ENCODE results near the gene RNASE11.
A peak's percentile ranks its signal among the peaks of the same experiment; 100 is the strongest.
"Not testable (repeated sequence)": the region's sequence is repeated elsewhere in the genome, so short reads cannot be mapped to it uniquely, and the experiment has no call there.

RNASE11 gene

GRCh38 chr14:20587489-20588154 is at the start of gene RNASE11:
Gene RNASE11 (minus strand): TSS chr14:20588001.
- no peak for DNase-seq

- DNase-seq, result peak; percentile 85
Observed at GRCh38 chr14:20632831-20633691, 45.3 kb upstream of the RNASE11 start.

GRCh38 chr14:20632448-20632830 is 44.6 kb upstream of the RNASE11 start:
- no peak for DNase-seq

GRCh38 chr14:20631880-20632389 is 44.1 kb upstream of the RNASE11 start:
- no peak for DNase-seq

GRCh38 chr14:20631023-20631879 is 43.5 kb upstream of the RNASE11 start:
- peak; percentile 82 for DNase-seq

- peak; percentile 55 for DNase-seq
Observed at GRCh38 chr14:20630340-20631022, 42.7 kb upstream of the RNASE11 start.

GRCh38 chr14:20628063-20628854 is 40.5 kb upstream of the RNASE11 start:
- DNase-seq, result no peak

GRCh38 chr14:20627346-20628027 is 39.7 kb upstream of the RNASE11 start:
- DNase-seq, result no peak

GRCh38 chr14:20626274-20626673 is 38.5 kb upstream of the RNASE11 start:
- no peak for DNase-seq

- DNase-seq, result no peak
Observed at GRCh38 chr14:20624495-20625070, 36.8 kb upstream of the RNASE11 start.

- DNase-seq, result no peak
Observed at GRCh38 chr14:20623798-20624197, 36.0 kb upstream of the RNASE11 start.

GRCh38 chr14:20622816-20623291 is 35.1 kb upstream of the RNASE11 start:
- DNase-seq, result no peak

- no peak for DNase-seq
Observed at GRCh38 chr14:20620798-20621478, 33.1 kb upstream of the RNASE11 start.

GRCh38 chr14:20619688-20620087 is 31.9 kb upstream of the RNASE11 start:
- DNase-seq, result not testable (repeated sequence)

- DNase-seq, result no peak
Observed at GRCh38 chr14:20618271-20618749, 30.5 kb upstream of the RNASE11 start.

- no peak for DNase-seq
Observed at GRCh38 chr14:20617138-20618003, 29.6 kb upstream of the RNASE11 start.

- no peak for DNase-seq
Observed at GRCh38 chr14:20615996-20616395, 28.2 kb upstream of the RNASE11 start.

- no peak for DNase-seq
Observed at GRCh38 chr14:20614038-20614840, 26.4 kb upstream of the RNASE11 start.

All from NCI-H1694 (cell line).